Stimulated activated naive CD8-positive, alpha-beta T cell treated with anti-CD3 and anti-CD28 coated beads, Interleukin-15, Interleukin-2, amounts not matched to agents 100 ng/mL and 50 ng/mL, for 24 hours (primary cell): ENCODE measurements around the gene ADH7.
"Not testable (repeated sequence)": the region's sequence is repeated elsewhere in the genome, so short reads cannot be mapped to it uniquely, and the experiment has no call there.

Source experiments
- H3K27ac Mint-ChIP-seq: one replicate; pipeline ENCODE4 v1.8.0; 2021; ENCODE audit warnings: mild to moderate bottlenecking, mixed read lengths
- H3K27me3 Mint-ChIP-seq: one replicate; pipeline ENCODE4 v1.8.0; 2021; ENCODE audit warnings: mixed read lengths
- H3K36me3 Mint-ChIP-seq: one replicate; pipeline ENCODE4 v1.8.0; 2021; ENCODE audit warnings: low read depth, mixed read lengths
- H3K4me1 Mint-ChIP-seq: one replicate; pipeline ENCODE4 v1.8.0; 2021; ENCODE audit warnings: low read depth, mixed read lengths
- H3K4me3 Mint-ChIP-seq: one replicate; pipeline ENCODE4 v1.8.0; 2021; ENCODE audit warnings: mild to moderate bottlenecking, mixed read lengths
- H3K9me3 Mint-ChIP-seq: one replicate; pipeline ENCODE4 v1.8.0; 2021; ENCODE audit warnings: mixed read lengths

ADH7 gene

DNA sequence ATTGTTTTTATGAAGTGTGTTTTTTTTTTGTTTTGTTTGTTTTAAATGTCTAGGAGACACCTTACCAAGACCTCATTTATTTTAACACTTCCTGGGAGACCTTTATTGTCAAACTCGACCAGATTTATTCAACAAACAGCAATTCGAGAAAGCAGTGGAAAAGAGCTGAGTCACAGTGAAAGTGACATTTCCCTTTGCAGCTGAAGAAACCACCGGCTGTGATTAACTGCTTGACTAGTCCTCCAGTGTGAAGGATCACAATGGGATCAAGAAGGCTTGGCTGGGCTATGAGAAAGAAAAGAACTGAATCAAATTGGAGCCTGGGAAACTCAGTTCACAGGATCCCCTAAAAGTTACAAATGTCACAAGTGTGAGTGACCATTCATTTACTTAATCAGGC, 11.9 kb upstream of the ADH7 start:
- H3K27me3 Mint-ChIP-seq: peaks cover 21% of the 10 kb centered on the region
- no peak overlapping the region for H3K4me3 Mint-ChIP-seq
- H3K27ac Mint-ChIP-seq: no peak overlapping the region
- H3K9me3 Mint-ChIP-seq: peaks cover 2% of the 10 kb centered on the region
- peaks cover 13% of the 10 kb centered on the region for H3K4me1 Mint-ChIP-seq
- H3K36me3 Mint-ChIP-seq: no peaks in the 10 kb centered on the region

DNA sequence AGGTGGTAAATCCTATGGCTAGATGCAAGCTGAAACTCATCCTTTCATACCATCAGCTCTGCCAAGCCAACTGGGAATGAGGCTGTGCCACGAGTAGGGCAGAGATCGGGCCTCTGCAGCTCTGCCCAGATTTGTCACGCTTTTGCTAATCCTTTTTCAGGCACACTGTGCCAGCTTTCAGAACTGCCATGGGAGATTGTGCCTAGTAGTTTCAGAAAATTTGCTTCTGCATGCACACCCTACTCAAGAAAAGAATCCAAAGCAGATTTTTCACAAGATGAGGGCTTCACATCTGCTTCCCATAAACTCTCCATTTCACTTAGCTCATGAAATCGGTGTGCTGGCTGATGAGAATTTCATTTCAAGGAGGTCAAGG, 3.3 kb upstream of the ADH7 start:
- Mint-ChIP-seq H3K4me3 (no peak overlapping the region), H3K36me3 (no peaks in the 10 kb centered on the region), H3K27ac (no peak overlapping the region), H3K27me3 (peaks cover 11% of the 10 kb centered on the region), H3K4me1 (no peaks in the 10 kb centered on the region), H3K9me3 (no peaks in the 10 kb centered on the region)

- H3K4me3 Mint-ChIP-seq: no peak overlapping the region
- H3K9me3 Mint-ChIP-seq: no peaks in the 10 kb centered on the region
- H3K36me3 Mint-ChIP-seq: no peaks in the 10 kb centered on the region
- no peaks in the 10 kb centered on the region for H3K4me1 Mint-ChIP-seq
- H3K27ac Mint-ChIP-seq: no peak overlapping the region
- peaks cover 11% of the 10 kb centered on the region for H3K27me3 Mint-ChIP-seq
These were observed 2.7 kb upstream of the ADH7 start for GRCh38 chr4:99437723-99438404.

- no peak overlapping the region for H3K27ac Mint-ChIP-seq
- H3K9me3 Mint-ChIP-seq: no peaks in the 10 kb centered on the region
- H3K4me1 Mint-ChIP-seq: no peaks in the 10 kb centered on the region
- H3K36me3 Mint-ChIP-seq: no peaks in the 10 kb centered on the region
- no peak overlapping the region for H3K4me3 Mint-ChIP-seq
- H3K27me3 Mint-ChIP-seq: peaks cover 11% of the 10 kb centered on the region
These were observed 2.0 kb upstream of the ADH7 start for GRCh38 chr4:99436976-99437722.

- peaks cover 13% of the 10 kb centered on the region for H3K27me3 Mint-ChIP-seq
- H3K36me3 Mint-ChIP-seq: no peaks in the 10 kb centered on the region
- no peak overlapping the region for H3K27ac Mint-ChIP-seq
- H3K4me3 Mint-ChIP-seq: no peak overlapping the region
- no peaks in the 10 kb centered on the region for H3K9me3 Mint-ChIP-seq
- H3K4me1 Mint-ChIP-seq: no peaks in the 10 kb centered on the region
These were observed 1.3 kb upstream of the ADH7 start for GRCh38 chr4:99436462-99436861.

DNA sequence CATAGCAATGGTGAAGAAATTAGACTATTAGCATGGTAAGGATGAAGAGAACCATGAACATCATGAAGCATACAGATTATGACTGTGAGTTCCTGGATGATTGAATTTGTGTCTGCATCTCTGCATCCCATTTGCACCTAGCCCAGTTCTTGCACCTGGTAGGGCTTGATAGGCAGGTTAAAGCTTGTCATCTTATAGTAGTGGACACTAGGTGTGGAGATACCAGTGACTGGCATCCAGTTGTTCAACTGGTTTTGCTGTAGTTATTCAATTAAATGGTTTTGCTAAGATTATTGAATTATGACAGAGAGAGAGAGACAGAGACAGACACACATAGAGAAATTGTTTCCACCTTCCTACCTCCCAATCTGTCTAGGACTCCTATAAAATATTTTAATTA, 5.0 kb downstream of the ADH7 start:
- Mint-ChIP-seq H3K27me3 (peaks cover 15% of the 10 kb centered on the region), H3K36me3 (no peaks in the 10 kb centered on the region), H3K4me3 (no peak overlapping the region), H3K27ac (no peak overlapping the region), H3K9me3 (no peaks in the 10 kb centered on the region), H3K4me1 (no peaks in the 10 kb centered on the region)

- Mint-ChIP-seq H3K27ac (no peak overlapping the region), H3K36me3 (no peaks in the 10 kb centered on the region), H3K4me1 (no peaks in the 10 kb centered on the region), H3K9me3 (no peaks in the 10 kb centered on the region), H3K27me3 (no peaks in the 10 kb centered on the region), H3K4me3 (no peak overlapping the region)
These were observed 18.0 kb downstream of the ADH7 start for GRCh38 chr4:99417125-99417524.

- H3K9me3 Mint-ChIP-seq, H3K27ac Mint-ChIP-seq, H3K4me1 Mint-ChIP-seq, H3K4me3 Mint-ChIP-seq, H3K27me3 Mint-ChIP-seq, H3K36me3 Mint-ChIP-seq: not testable (repeated sequence)
These were observed 19.4 kb downstream of the ADH7 start for GRCh38 chr4:99415762-99416161.

- H3K4me3 Mint-ChIP-seq, H3K4me1 Mint-ChIP-seq, H3K36me3 Mint-ChIP-seq, H3K27me3 Mint-ChIP-seq, H3K9me3 Mint-ChIP-seq, H3K27ac Mint-ChIP-seq: not testable (repeated sequence)
These were observed 20.2 kb downstream of the ADH7 start for GRCh38 chr4:99414902-99415301.

- H3K9me3 Mint-ChIP-seq: no peaks in the 10 kb centered on the region
- H3K27ac Mint-ChIP-seq: no peak overlapping the region
- H3K4me1 Mint-ChIP-seq: no peaks in the 10 kb centered on the region
- no peaks in the 10 kb centered on the region for H3K36me3 Mint-ChIP-seq
- H3K4me3 Mint-ChIP-seq: no peak overlapping the region
- no peaks in the 10 kb centered on the region for H3K27me3 Mint-ChIP-seq
These were observed 20.7 kb downstream of the ADH7 start for GRCh38 chr4:99414401-99414800.

DNA sequence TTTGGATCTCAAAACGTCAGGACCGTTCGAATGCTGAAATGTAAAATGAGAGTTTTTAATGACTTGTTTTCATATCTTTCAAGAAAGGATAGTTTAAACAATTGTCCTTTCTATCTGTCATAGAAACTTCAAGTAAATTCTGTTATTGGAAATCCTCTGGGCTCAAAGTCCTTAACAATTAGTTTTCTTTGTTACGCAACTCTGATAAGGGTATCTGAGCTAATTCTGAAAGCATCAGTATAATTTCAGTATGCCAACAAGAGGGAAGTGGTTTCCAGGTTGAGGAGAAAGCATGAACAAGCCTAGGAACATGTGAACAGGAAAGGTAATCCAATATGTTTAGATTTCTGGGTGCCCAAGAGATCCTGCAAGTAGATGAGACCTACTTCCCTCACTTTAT, 22.0 kb downstream of the ADH7 start:
- no peaks in the 10 kb centered on the region for H3K27me3 Mint-ChIP-seq
- H3K36me3 Mint-ChIP-seq: no peaks in the 10 kb centered on the region
- no peak overlapping the region for H3K4me3 Mint-ChIP-seq
- no peaks in the 10 kb centered on the region for H3K4me1 Mint-ChIP-seq
- H3K9me3 Mint-ChIP-seq: no peaks in the 10 kb centered on the region
- no peak overlapping the region for H3K27ac Mint-ChIP-seq

GRCh38 chr4:99411041-99411440, 24.1 kb downstream of the ADH7 start:
- Mint-ChIP-seq H3K27ac (no peak overlapping the region), H3K4me1 (no peaks in the 10 kb centered on the region), H3K27me3 (no peaks in the 10 kb centered on the region), H3K4me3 (no peak overlapping the region), H3K9me3 (no peaks in the 10 kb centered on the region), H3K36me3 (no peaks in the 10 kb centered on the region)

- peaks cover 4% of the 10 kb centered on the region for H3K4me1 Mint-ChIP-seq
- H3K27me3 Mint-ChIP-seq: no peaks in the 10 kb centered on the region
- H3K36me3 Mint-ChIP-seq: no peaks in the 10 kb centered on the region
- H3K9me3 Mint-ChIP-seq: no peaks in the 10 kb centered on the region
- H3K4me3 Mint-ChIP-seq: no peak overlapping the region
- H3K27ac Mint-ChIP-seq: no peak overlapping the region
These were observed 25.1 kb downstream of the ADH7 start for GRCh38 chr4:99410075-99410474.

DNA sequence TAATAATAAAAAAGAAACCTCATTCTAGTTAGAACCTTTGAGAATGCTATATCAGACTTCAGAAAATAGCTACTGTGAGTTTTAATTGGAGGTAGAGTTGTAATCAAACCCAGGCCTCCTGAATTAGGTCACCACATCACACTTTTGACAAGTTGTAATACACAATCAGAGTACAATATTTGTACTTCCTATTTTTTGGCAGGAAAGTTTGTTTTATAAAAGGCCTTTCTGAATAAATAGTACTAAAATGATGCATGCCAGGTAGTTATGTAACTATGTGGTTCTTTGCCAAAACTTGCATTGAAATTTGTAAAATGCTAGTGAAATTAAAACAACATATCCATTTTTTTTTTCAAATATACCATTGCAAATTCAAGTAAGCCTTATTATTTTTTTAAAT, 26.8 kb downstream of the ADH7 start:
- H3K36me3 Mint-ChIP-seq: no peaks in the 10 kb centered on the region
- H3K4me3 Mint-ChIP-seq: no peak overlapping the region
- peaks cover 18% of the 10 kb centered on the region for H3K4me1 Mint-ChIP-seq
- no peaks in the 10 kb centered on the region for H3K9me3 Mint-ChIP-seq
- no peaks in the 10 kb centered on the region for H3K27me3 Mint-ChIP-seq
- no peak overlapping the region for H3K27ac Mint-ChIP-seq

DNA sequence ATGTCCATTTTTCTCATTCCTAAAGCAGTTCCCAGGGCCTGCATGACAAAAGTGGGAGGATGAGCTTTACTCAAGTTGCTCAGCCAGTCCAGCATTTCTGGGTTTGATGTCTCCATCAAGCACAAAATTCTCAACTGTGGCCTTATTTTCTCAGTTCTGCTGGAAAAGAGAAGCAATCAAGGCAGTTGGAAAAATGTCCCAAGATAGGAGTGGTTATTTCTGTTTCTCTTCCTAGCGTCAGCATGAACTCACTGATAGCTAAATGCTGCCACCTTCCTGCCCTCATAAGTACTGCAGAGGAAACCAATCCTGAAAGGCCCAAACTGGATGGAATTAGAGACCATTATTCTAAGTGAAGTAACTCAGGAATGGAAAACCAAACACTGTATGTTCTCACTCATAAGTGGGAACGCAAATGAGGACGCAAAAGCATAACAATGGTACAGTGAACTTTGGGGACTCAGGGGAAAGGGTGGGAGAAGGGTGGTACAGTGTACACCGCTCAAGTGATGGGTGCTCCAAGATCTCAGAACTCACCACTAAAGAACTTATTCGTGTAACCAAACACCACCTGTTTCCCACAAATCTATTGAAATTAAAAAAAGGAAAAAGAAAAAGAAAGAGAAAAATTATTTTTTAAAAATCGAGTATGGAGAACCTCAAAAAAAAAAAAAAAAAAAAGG, 29.6 kb downstream of the ADH7 start:
- no peak overlapping the region for H3K4me3 Mint-ChIP-seq

More for the DNA sequence above, 29.6 kb downstream of the ADH7 start:
- Mint-ChIP-seq H3K9me3 (no peaks in the 10 kb centered on the region), H3K27ac (no peak overlapping the region), H3K4me1 (peaks cover 18% of the 10 kb centered on the region), H3K27me3 (no peaks in the 10 kb centered on the region), H3K36me3 (no peaks in the 10 kb centered on the region)
